GM18519 (cell line): ENCODE measurements around the gene INSIG1.

Experiments
- ATAC-seq: cut with Tn5 transposase; IDR thresholded peaks from one replicate; pipeline ENCODE4 v1.9.1; 2021; ENCODE audit warnings: mild to moderate bottlenecking, moderate library complexity; ENCODE audit not compliant: unreplicated experiment, low FRiP score

INSIG1 gene

GRCh38 chr7:155265961-155266360 is 31.7 kb upstream of the INSIG1 start:
- ATAC-seq = no peak

- ATAC-seq = no peak
Measured at GRCh38 chr7:155266440-155266839, 31.2 kb upstream of the INSIG1 start.

- no peak for ATAC-seq
Measured at GRCh38 chr7:155267023-155267422, 30.7 kb upstream of the INSIG1 start.

GRCh38 chr7:155267436-155267835 is 30.2 kb upstream of the INSIG1 start:
- no peak for ATAC-seq

GRCh38 chr7:155268211-155268610 is 29.5 kb upstream of the INSIG1 start:
- no peak for ATAC-seq

GRCh38 chr7:155268921-155269650 is 28.6 kb upstream of the INSIG1 start:
- ATAC-seq = no peak

GRCh38 chr7:155269766-155270585 is 27.7 kb upstream of the INSIG1 start:
- no peak for ATAC-seq

- ATAC-seq = no peak
Measured at GRCh38 chr7:155270861-155271260, 26.8 kb upstream of the INSIG1 start.

- no peak for ATAC-seq
Measured at GRCh38 chr7:155274633-155275355, 22.9 kb upstream of the INSIG1 start.

- no peak for ATAC-seq
Measured at GRCh38 chr7:155276042-155276799, 21.5 kb upstream of the INSIG1 start.

GRCh38 chr7:155276800-155277375 is 20.8 kb upstream of the INSIG1 start:
- no peak for ATAC-seq

GRCh38 chr7:155277385-155277994 is 20.2 kb upstream of the INSIG1 start:
- no peak for ATAC-seq

- no peak for ATAC-seq
Measured at GRCh38 chr7:155278921-155279320, 18.8 kb upstream of the INSIG1 start.

GRCh38 chr7:155279787-155280445 is 17.8 kb upstream of the INSIG1 start:
- ATAC-seq = no peak

- no peak for ATAC-seq
Measured at GRCh38 chr7:155280446-155281397, 17.0 kb upstream of the INSIG1 start.

- no peak for ATAC-seq
Measured at GRCh38 chr7:155281398-155281969, 16.2 kb upstream of the INSIG1 start.

- no peak for ATAC-seq
Measured at GRCh38 chr7:155282671-155283070, 15.0 kb upstream of the INSIG1 start.
